ENCODE data around the gene UBE4A.
A peak's percentile ranks its signal among the peaks of the same experiment; 100 is the strongest.

Gene UBE4A

DNA sequence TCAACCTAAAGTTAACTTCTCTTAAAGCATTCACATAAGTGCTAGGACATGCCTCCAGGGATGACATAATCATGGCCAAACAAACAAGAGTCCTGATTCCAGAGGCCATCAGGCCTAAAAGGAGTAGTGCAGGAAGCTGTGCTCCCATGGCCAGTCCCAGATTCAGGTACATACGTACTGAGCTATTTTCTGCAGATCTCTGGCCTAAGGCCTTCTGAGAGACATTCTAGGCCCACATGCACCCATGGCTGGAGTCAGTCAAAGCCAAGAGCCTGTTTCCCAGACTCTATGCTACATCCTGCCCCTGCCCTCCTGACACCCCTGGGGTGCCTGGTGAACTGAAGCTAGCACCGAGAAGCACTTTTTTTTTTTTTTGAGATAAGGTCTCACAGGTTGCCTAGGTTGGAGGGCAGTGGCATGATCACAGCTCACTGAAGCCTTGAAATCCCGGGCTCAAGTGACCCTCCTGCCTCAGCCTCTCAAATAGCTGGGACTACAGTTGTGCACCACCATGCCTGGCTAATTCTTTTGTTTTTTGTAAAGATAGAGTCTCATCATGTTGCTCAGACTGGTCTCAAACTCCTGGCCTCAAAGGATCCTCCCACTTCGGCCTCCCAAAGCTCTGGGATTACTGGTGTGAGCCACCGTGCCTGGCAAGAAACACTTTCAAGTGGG, 17.4 kb upstream of the UBE4A start:
- no peak for DNase-seq

GRCh38 chr11:118342503-118343161, 16.8 kb upstream of the UBE4A start, which contains the start of gene CD3D:
TSS of gene CD3D (minus strand) at chr11:118342705. CDS start at chr11:118342607, 98 bp downstream.
- no peak for DNase-seq

GRCh38 chr11:118343248-118343647, 16.2 kb upstream of the UBE4A start:
- no peak for DNase-seq

DNA sequence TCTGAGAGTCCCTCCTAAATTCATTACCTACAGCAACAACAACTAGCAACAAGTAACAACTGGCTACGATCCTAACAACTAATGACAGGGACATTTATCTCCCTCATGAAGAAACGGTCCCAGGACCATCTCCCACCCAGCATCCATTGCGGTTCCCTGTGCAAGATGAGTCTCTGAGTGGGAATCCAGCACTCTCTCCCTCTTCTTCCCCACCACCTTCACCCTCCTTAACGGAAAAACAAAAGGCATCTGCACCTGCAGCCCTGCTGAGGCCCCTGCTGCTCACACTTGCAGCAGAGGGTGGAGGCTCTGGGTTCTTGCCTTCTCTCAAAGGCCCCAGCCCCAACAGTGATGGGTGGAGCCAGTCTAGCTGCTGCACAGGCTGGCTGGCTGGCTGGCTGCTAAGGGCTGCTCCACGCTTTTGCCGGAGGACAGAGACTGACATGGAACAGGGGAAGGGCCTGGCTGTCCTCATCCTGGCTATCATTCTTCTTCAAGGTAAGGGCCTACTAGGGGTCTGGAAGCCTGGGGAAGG, 15.4 kb upstream of the UBE4A start, which contains the start of gene CD3G:
Gene CD3G (plus strand): TSS at position 364 of the 535 bp plus-strand sequence. CDS start 80 bp downstream, at position 444.
- DNase-seq, result no peak

DNA sequence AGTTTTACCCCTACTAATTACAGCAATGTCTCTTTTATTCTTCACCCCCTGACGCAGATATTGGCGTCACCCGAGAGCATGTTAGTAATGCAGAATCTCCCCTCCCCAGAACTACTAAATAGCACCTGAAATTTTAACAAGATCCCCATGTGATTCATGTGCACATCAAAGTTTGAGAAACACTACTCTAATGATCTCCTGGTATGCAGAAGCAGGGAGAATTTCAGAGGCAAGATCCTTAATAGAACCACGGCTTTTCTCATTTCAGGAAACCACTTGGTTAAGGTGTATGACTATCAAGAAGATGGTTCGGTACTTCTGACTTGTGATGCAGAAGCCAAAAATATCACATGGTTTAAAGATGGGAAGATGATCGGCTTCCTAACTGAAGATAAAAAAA, 9.9 kb upstream of the UBE4A start:
- no peak for DNase-seq

DNA sequence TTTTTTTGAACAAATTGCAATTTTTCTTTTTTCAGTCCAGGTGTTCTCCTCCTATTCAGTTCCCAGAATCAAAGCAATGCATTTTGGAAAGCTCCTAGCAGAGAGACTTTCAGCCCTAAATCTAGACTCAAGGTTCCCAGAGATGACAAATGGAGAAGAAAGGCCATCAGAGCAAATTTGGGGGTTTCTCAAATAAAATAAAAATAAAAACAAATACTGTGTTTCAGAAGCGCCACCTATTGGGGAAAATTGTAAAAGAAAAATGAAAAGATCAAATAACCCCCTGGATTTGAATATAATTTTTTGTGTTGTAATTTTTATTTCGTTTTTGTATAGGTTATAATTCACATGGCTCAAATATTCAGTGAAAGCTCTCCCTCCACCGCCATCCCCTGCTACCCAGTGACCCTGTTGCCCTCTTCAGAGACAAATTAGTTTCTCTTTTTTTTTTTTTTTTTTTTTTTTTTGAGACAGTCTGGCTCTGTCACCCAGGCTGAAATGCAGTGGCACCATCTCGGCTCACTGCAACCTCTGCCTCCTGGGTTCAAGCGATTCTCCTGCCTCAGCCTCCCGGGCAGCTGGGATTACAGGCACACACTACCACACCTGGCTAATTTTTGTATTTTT, 6.2 kb upstream of the UBE4A start:
- DNase-seq, result peak; percentile 65

DNA sequence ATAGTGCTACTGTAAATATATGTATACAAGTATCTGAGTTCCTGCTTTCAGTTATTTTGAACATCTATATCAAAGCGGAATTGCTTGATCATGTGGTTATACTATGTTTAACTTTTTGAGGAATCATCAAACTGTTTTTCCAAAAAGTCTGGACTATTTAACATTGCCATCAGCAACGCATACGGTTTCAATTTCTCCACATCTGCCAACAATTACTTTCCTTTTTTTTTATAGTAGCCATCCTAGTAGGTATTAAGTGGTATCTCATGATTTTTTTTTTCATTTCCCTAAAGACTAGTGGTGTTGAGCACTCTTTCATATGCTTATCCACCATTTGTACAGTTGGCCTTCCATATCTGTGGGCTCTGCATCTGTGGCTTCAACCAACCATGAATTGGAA, 1.3 kb upstream of the UBE4A start:
- peak; percentile 22 for DNase-seq

DNA sequence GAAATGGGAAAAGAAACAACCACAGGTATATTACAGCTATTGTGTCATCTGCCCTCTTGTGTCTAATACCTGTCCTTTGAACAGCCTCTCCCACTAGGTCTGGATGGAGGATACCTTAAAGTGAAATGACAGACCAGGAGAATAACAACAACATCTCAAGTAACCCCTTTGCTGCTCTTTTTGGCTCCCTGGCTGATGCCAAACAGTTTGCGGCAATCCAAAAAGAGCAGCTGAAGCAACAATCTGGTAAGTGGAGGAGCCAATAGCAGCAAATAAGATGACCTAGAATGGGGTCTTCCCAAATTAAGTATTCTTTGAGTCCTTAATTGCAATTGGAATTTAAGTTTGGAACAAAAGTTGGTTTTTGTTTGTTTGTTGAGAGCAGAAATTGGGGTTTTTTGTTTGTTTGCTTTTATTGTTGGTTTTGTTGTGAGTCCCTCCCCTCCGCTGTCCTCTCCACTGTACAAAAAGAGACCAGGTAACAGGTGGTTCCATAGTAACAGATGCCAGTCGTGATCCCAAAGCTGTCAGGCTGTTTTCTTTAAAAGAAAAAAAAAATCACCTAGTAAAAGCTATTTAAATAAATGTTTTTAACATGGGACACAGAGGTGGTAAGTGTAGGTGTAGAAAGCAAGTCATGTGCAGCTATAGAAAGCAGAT, 5.7 kb downstream of the UBE4A start:
- no peak for DNase-seq

DNA sequence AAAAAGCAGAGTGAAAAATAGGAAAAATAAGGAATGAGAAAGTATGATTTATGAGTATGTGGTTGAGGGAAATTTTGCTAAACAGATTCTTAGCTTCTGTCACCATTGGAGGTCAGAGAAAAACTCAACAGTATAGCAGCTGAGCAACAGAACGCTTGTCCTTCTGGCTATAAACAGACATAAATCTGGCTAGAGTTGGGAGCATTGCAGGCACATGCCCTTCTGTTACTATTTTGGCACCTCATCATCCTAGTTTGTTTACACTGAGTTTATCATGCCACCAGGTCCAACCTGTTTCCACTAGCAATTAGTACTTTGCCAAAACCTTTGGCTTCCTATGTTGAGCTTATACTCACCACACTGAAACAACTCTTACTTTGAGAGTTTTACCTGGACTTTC, 6.9 kb downstream of the UBE4A start:
- DNase-seq, result no peak

DNA sequence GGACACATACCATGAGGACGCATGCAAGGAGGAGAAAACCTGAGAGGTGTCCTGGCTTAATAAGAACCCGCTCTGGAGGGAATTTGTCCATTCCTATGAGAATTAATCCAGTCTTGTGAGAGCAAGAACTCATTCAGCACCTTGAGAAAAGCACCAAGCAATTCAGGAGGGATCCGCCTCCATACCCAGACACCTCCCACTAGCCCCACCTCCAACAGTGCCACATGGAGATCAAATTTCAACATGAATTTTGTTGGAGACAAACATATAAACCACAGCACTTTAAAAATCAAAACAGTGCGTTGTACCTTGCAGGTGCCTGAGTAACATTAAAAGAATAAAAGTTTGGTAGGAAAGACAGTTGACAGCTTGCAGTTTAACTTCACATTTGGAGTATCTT, 11.4 kb downstream of the UBE4A start:
- DNase-seq, result no peak

- no peak for DNase-seq
Observed at GRCh38 chr11:118373263-118373662, 13.9 kb downstream of the UBE4A start.

DNA sequence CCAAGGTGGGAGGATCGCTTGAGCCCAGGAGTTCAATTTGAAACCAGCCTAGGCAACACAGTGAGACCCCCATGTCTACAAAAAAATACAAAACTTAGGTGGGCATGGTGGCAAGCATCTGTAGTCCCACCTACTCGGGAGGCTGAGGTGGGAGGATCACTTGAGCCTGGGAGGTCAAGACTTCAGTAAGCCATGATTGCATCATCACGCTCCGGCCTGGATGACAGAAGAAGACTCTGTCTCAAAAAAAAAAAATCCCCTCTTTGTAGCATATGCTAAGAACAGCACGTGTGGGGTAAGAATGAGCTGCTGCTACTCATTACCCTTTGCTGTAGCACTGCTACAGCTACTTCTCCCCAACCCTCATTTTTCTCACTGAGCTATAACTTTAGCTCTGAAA, 14.5 kb downstream of the UBE4A start:
- DNase-seq, result no peak

- no peak for DNase-seq
Observed at GRCh38 chr11:118374729-118375128, 15.3 kb downstream of the UBE4A start.

DNA sequence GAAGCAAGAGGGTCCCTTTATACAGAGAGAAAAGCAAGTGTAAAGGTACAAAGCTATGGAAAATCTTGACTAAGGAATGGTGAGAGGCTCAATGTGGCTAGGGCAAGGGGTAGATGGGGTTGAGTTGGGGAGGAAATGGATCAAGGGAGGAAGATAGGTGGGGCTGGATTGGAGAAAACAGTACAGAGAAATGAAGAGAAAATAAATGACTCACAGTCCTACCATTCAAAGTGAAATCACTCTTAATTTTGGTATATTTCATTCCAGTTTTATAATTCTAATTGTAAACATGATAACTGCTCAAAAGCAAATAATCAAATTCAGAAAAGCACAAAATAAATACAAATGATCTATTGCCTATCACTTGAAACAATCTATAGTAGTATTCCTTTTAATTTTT, 16.6 kb downstream of the UBE4A start:
- DNase-seq, result no peak

DNA sequence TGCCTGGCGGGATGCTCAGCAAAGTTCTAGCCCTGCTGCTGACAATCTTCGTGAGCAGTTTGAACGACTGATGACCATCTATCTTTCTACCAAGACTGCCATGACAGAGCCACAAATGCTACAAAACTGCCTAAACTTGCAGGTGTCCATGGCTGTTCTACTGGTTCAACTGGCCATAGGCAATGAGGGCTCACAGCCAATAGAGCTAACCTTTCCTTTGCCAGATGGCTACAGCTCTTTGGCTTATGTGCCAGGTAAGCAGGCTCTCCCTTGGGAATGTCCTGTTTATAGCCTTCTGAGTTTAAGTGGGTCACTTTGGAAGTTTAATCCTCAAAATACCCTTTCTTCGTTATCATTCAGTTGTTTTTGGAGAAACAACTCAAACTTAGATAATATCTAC, 20.1 kb downstream of the UBE4A start:
- DNase-seq, result no peak

DNA sequence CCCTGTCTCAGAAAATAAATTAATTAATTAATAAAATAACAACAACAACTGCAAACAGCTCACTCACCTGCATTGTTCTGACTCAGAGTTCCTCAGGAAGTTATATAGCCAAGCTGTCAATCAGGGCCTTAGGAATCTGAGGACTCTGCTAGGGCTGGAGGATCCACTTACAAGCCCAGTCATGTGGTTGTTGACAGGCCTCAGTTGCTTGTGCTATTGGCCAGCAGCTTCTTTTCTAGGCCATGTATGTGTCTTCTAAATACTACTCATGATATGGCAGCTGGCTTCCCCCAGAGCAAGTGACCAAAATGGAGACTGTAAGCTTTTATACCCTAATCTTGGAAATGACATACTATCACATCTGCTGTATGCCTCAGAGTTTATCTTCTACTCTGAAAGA, 21.2 kb downstream of the UBE4A start:
- DNase-seq, result no peak

DNA sequence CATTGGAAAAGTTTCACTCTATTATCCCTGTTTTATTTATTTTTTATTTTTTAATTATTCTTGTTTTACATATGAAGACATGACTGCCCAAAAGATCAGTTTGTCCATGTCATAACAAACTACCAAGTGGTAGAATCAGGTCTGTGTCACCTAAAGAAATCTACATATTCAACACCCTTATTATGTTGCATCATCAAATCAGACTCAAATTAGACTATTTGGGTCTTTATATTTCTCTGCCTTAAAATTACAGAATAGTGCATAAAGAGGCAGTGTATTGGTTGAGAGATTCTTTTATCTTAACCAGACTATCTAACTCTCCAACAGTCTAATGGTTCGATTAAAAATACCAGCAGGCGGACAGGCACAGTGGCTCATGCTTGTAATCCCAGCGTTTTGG, 23.6 kb downstream of the UBE4A start:
- DNase-seq, result no peak

DNA sequence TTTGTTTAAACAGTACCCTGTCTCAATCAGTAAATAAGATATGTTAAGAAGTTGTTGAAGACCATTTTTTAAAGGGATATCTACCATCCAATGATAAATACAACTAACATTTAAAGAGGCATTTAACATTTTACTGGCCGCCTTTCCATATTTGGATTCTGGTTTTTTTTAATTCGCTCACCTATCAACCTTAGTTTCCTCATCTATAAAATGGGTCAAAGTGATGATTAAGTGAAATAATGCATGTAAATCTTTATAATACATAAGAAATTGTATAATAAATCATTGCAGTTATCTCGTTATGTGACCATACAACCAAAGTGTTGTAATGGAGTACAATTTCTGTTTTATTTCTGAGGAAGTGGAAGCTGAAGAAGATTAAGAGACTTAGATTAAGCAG, 24.3 kb downstream of the UBE4A start:
- DNase-seq, result no peak

GRCh38 chr11:118396097-118396501, 36.7 kb downstream of the UBE4A start:
- no peak for DNase-seq

- no peak for DNase-seq
Observed at GRCh38 chr11:118397448-118397847, 38.0 kb downstream of the UBE4A start.

GRCh38 chr11:118398791-118399559, 39.6 kb downstream of the UBE4A start:
- DNase-seq, result no peak

DNA sequence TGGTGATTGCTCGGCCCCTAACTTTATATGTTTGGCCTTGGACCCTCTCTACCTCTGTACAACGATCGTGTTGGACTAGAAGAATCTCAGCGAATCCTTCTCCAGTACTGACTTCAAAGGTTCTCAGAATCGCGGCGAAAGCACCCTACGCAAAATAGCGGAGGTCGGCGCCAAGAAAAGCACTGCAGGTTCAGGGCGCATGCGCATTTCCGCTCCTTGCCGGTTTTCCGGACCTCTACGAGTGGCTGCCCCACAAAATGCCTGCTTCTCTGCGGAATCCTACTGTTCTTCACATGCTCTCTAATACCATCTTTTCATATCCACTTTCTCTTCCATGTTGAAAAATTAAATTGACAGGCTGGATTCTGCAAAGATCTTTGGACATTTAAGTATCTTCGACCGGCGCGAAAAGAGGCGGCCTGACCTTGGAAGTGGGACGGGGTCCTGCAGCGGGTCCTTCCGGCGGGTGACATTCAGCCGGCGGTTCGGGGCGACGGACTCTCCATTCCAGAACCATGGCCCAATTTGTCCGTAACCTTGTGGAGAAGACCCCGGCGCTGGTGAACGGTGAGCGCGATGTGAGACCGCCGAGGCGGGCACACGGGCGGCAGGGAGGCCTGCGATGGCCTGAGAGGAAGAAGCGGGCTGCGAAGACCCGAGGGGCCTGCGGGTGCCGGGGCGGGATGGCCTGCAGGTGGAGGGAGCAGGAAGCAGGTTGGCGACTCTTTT, 41.9 kb downstream of the UBE4A start, which contains the start of gene ATP5MG:
Gene ATP5MG (plus strand): TSS at position 456 of the 729 bp plus-strand sequence. CDS start 60 bp downstream, at position 516.
- peak; percentile 99 for DNase-seq

Data from eye (tissue), 1 donor.